HCT116 (cell line): Measurements from ENCODE around the gene ZMYND12. TPM values are rescaled to one million over a fixed set of nuclear protein-coding genes. Genes with fewer than 3 reads are reported as not detected.

ENCODE experiments used
- ATAC-seq: fragments of 200-7000 bp; cut with Tn5 transposase; 2 replicates; pipeline ENCODE4 v1.9.1; 2020; ENCODE audit warnings: mild to moderate bottlenecking, moderate library complexity
- BruUV-seq: library from RNA; stranded (reverse); fragments of 400-500 nt; replicated peaks from 2 replicates; lab custom pipeline; 2021; lab: Mats Ljungman, UMichigan
- CTCF ChIA-PET: fragments of 300-600 bp; sonication (Branson Sonifier 250); formaldehyde crosslinking; loops from one replicate; lab custom pipeline; 2021; ENCODE audit warnings: antibody characterized with exemption; lab: Charles Lee
- POLR2A ChIA-PET: fragments of 300-600, 350-600 bp; sonication (Branson Sonifier 250); formaldehyde crosslinking; loops from one replicate; lab custom pipeline; 2021; ENCODE audit warnings: antibody characterized with exemption; lab: Charles Lee
- RAD21 ChIA-PET, 2 experiments: fragments of 300-600 bp; sonication (Branson Sonifier 250); formaldehyde crosslinking; loops; one replicate each; lab custom pipeline; 2023; ENCODE audit warnings: low total read pairs in 2 of 2; ENCODE audit not compliant: uncharacterized antibody in 2 of 2, unreplicated experiment in 2 of 2, low non-redundant PET in 1 of 2; lab: Charles Lee
- DNase-seq: peaks from one replicate; pipeline ENCODE4 v3.0.0-alpha.2; 2010; ENCODE audit warnings: low read depth, low spot score
- H2AFZ ChIP-seq: fragments of 200-600 bp; shearing (Covaris generic), sonication (generic); 2 replicates; pipeline ENCODE4 v1.6.1; 2017; ENCODE audit warnings: low read depth, mixed run types, mixed read lengths, antibody characterized with exemption, low read length; ENCODE audit not compliant: poor library complexity, severe bottlenecking
- H3K27ac ChIP-seq: 2 replicates; pipeline ENCODE4 v1.5.1; 2012; ENCODE audit warnings: low read depth, low read length
- H3K27me3 ChIP-seq: fragments of 200-600 bp; sonication (generic); 2 replicates; pipeline ENCODE4 v1.6.1; 2016; ENCODE audit warnings: mixed run types, low read length, mixed read lengths; ENCODE audit not compliant: insufficient read depth
- H3K36me3 ChIP-seq, 2 experiments: fragments of 200-500 bp in 1 of 2; fragments of 200-600 bp in 1 of 2; sonication (Bioruptor generic) in 1 of 2; sonication (generic) in 1 of 2; 2 replicates each; pipeline versions ENCODE4 v1.5.1 to v1.6.1; 2014 to 2016; ENCODE audit warnings: low read length in 2 of 2, inconsistent platforms in 1 of 2, mixed read lengths in 1 of 2, mixed run types in 1 of 2; ENCODE audit not compliant: insufficient read depth in 2 of 2, control insufficient read depth in 1 of 2
- H3K4me1 ChIP-seq, 2 experiments: fragments of 200-600 bp in 1 of 2; sonication (generic) in 1 of 2; 2 replicates each; pipeline versions ENCODE4 v1.5.1 to v1.6.1; 2012 to 2017; ENCODE audit warnings: low read length in 2 of 2, inconsistent platforms in 1 of 2, mild to moderate bottlenecking in 1 of 2, mixed read lengths in 1 of 2, mixed run types in 1 of 2, moderate library complexity in 1 of 2; ENCODE audit not compliant: insufficient read depth in 2 of 2, control insufficient read depth in 1 of 2
- H3K4me2 ChIP-seq: fragments of 200-600 bp; sonication (generic); 2 replicates; pipeline ENCODE4 v1.6.1; 2017; ENCODE audit warnings: mixed run types, low read length, mixed read lengths
- H3K4me3 ChIP-seq, 2 experiments: fragments of 200-600 bp in 1 of 2; sonication (generic) in 1 of 2; replicated peaks in 1 of 2; 2 replicates each; pipeline ENCODE4 v1.5.1; 2011 to 2016; ENCODE audit warnings: low read length in 2 of 2, control low read depth in 1 of 2, low read depth in 1 of 2, mild to moderate bottlenecking in 1 of 2, mixed read lengths in 1 of 2, mixed run types in 1 of 2
- H3K79me2 ChIP-seq: fragments of 200-600 bp; sonication (generic); 2 replicates; pipeline ENCODE4 v1.6.1; 2017; ENCODE audit warnings: mild to moderate bottlenecking, mixed run types, low read length, moderate library complexity, mixed read lengths; ENCODE audit not compliant: insufficient read depth
- H3K9ac ChIP-seq: fragments of 200-600 bp; sonication (generic); 2 replicates; pipeline ENCODE4 v1.6.1; 2016; ENCODE audit warnings: low read length, mixed read lengths
- H3K9me2 ChIP-seq: fragments of 200-600 bp; sonication (generic), shearing (Covaris generic); 2 replicates; pipeline ENCODE4 v1.6.1; 2017; ENCODE audit warnings: mixed run types, mild to moderate bottlenecking, moderate library complexity; ENCODE audit not compliant: insufficient read depth
- H3K9me3 ChIP-seq, 2 experiments: fragments of 200-500 bp in 1 of 2; fragments of 200-600 bp in 1 of 2; sonication (Bioruptor generic) in 1 of 2; sonication (generic) in 1 of 2; 2 replicates each; pipeline ENCODE4 v1.6.1; 2014 to 2017; ENCODE audit warnings: low read length in 2 of 2, mixed read lengths in 2 of 2, inconsistent platforms in 1 of 2, low read depth in 1 of 2, mild to moderate bottlenecking in 1 of 2, mixed run types in 1 of 2, moderate library complexity in 1 of 2; ENCODE audit not compliant: control insufficient read depth in 1 of 2, insufficient read depth in 1 of 2
- H4K20me1 ChIP-seq: fragments of 200-600 bp; sonication (generic), shearing (Covaris generic); 2 replicates; pipeline ENCODE4 v1.6.1; 2017; ENCODE audit warnings: mixed run types, mild to moderate bottlenecking, moderate library complexity; ENCODE audit not compliant: insufficient read depth
- CBX3 ChIP-seq: IDR thresholded peaks from 2 replicates; pipeline ENCODE4 v1.6.1; 2012; ENCODE audit warnings: low read depth
- CEBPB ChIP-seq: IDR thresholded peaks from 2 replicates; pipeline ENCODE4 v1.6.1; 2012; ENCODE audit warnings: low read depth
- EZH2 ChIP-seq: fragments of 200-600 bp; sonication (generic); IDR thresholded peaks from 2 replicates; pipeline ENCODE4 v1.6.1; 2017; ENCODE audit warnings: antibody characterized with exemption, mixed run types
- EZH2phosphoT487 ChIP-seq: fragments of 200-600 bp; IDR thresholded peaks from 2 replicates; pipeline ENCODE4 v1.6.1; 2018; ENCODE audit warnings: antibody characterized with exemption, borderline replicate concordance
- FOSL1 ChIP-seq: IDR thresholded peaks from 2 replicates; pipeline ENCODE4 v1.6.1; 2012; ENCODE audit warnings: low read depth
- JUND ChIP-seq: IDR thresholded peaks from 2 replicates; pipeline ENCODE4 v1.6.1; 2012
- MAX ChIP-seq: IDR thresholded peaks from 2 replicates; pipeline ENCODE4 v1.6.1; 2012
- POLR2A ChIP-seq: IDR thresholded peaks from 2 replicates; pipeline ENCODE4 v1.7.0; 2011; ENCODE audit warnings: borderline replicate concordance; ENCODE audit not compliant: insufficient read depth, insufficient read length; ENCODE audit errors: extremely low read depth
- RAD21 ChIP-seq: IDR thresholded peaks from 2 replicates; pipeline ENCODE4 v1.6.1; 2012; ENCODE audit warnings: low read depth, mild to moderate bottlenecking
- SRF ChIP-seq: IDR thresholded peaks from 2 replicates; pipeline ENCODE4 v1.6.1; 2012; ENCODE audit warnings: low read depth
- TCF7L2 ChIP-seq: IDR thresholded peaks from 2 replicates; pipeline ENCODE4 v1.7.0; 2011; ENCODE audit warnings: borderline replicate concordance, inconsistent platforms; ENCODE audit not compliant: insufficient read depth, insufficient read length; ENCODE audit errors: extremely low read depth
- YY1 ChIP-seq: IDR thresholded peaks from 2 replicates; pipeline ENCODE4 v1.6.1; 2011; ENCODE audit warnings: low read length, low read depth, moderate library complexity, mild to moderate bottlenecking; ENCODE audit not compliant: insufficient replicate concordance; ENCODE audit errors: extremely low read depth
- ZFX ChIP-seq: fragments of 450-650 bp; IDR thresholded peaks from 2 replicates; pipeline ENCODE4 v1.6.1; 2017
- ZNF274 ChIP-seq: fragments of 200-500 bp; sonication (Bioruptor generic); IDR thresholded peaks from 2 replicates; pipeline ENCODE4 v1.6.1; 2014; ENCODE audit warnings: mild to moderate bottlenecking, low read depth, low read length, inconsistent platforms
- intact Hi-C: fragments of 100-400 bp; cut with micrococcal nuclease; formaldehyde crosslinking; loops from 2 replicates; pipeline ENCODE4 v1.10.0; 2022
- total RNA-seq: library from RNA; stranded (reverse); gene quantifications from one replicate; pipeline ENCODE4 v1.2.1, GENCODE V29; 2021; ENCODE audit not compliant: unreplicated experiment
- TF ChIP-seq, protein P1 (sequence below): IDR thresholded peaks from 2 replicates; pipeline ENCODE4 v1.6.1; 2011; ENCODE audit warnings: mild to moderate bottlenecking, low read length, moderate library complexity; ENCODE audit not compliant: insufficient replicate concordance; ENCODE audit errors: extremely low read depth
- TF ChIP-seq, protein P2 (sequence below): IDR thresholded peaks from 2 replicates; pipeline ENCODE4 v1.6.1; 2012

ZMYND12 gene
- total RNA-seq, 1 experiment from 2014 or later, result 0.25 TPM

GRCh38 chr1:42429603-42430002 lies 26.2 kb downstream of the ZMYND12 start:
- no peak for ATAC-seq
- Histone ChIP-seq H3K9me2 (no peaks in the 10 kb centered on the region), H4K20me1 (no peaks in the 10 kb centered on the region), H3K27me3 (no peaks in the 10 kb centered on the region), H3K9ac (no peak overlapping the region), H3K36me3 (no peaks in the 10 kb centered on the region), H3K4me1 (no peaks in the 10 kb centered on the region), H3K79me2 (no peaks in the 10 kb centered on the region), H3K9me3 (no peaks in the 10 kb centered on the region), H2AFZ (no peak overlapping the region), H3K27ac (no peak overlapping the region), H3K4me3 (no peak overlapping the region)
- DNase-seq, result no peak
- RAD21 ChIA-PET, result no interaction called here
- intact Hi-C loops, result no loop called here
- CTCF ChIA-PET, result no interaction called here
- POLR2A ChIA-PET, result no interaction called here
- BruUV-seq, result no TSS peak
- TF ChIP-seq SRF, result no peak
- no peak for TF ChIP-seq YY1
- TF ChIP-seq JUND, result no peak
- TF ChIP-seq CEBPB, result no peak
- TF ChIP-seq FOSL1, result no peak
- no peak for TF ChIP-seq EZH2phosphoT487
- no peak for TF ChIP-seq EZH2
- no peak for TF ChIP-seq CBX3
- TF ChIP-seq, protein P1, sequence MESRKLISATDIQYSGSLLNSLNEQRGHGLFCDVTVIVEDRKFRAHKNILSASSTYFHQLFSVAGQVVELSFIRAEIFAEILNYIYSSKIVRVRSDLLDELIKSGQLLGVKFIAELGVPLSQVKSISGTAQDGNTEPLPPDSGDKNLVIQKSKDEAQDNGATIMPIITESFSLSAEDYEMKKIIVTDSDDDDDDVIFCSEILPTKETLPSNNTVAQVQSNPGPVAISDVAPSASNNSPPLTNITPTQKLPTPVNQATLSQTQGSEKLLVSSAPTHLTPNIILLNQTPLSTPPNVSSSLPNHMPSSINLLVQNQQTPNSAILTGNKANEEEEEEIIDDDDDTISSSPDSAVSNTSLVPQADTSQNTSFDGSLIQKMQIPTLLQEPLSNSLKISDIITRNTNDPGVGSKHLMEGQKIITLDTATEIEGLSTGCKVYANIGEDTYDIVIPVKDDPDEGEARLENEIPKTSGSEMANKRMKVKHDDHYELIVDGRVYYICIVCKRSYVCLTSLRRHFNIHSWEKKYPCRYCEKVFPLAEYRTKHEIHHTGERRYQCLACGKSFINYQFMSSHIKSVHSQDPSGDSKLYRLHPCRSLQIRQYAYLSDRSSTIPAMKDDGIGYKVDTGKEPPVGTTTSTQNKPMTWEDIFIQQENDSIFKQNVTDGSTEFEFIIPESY, result no peak
- no peak for TF ChIP-seq ZFX
- no peak for TF ChIP-seq MAX
- no peak for TF ChIP-seq TCF7L2
- no peak for TF ChIP-seq ZNF274
- no peak for TF ChIP-seq RAD21
- TF ChIP-seq POLR2A, result no peak
- TF ChIP-seq, protein P2, sequence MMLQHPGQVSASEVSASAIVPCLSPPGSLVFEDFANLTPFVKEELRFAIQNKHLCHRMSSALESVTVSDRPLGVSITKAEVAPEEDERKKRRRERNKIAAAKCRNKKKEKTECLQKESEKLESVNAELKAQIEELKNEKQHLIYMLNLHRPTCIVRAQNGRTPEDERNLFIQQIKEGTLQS, result no peak
- TF ChIP-seq, all 23 proteins: peak for 0
- no peak overlapping the region for H3K4me2 ChIP-seq
